HepG2 (cell line): ENCODE measurements around the gene COA7. TPM values are rescaled to one million over a fixed set of nuclear protein-coding genes. Genes with fewer than 3 reads are reported as not detected.

Experiments used
- ATAC-seq: fragments of 200-7000 bp; cut with Tn5 transposase; 3 replicates; pipeline ENCODE4 v1.9.1; 2020; ENCODE audit warnings: mild to moderate bottlenecking, moderate library complexity
- BruUV-seq: library from RNA; stranded (reverse); fragments of 400-500 nt; replicated peaks from 2 replicates; lab custom pipeline; 2021; lab: Mats Ljungman, UMichigan
- CTCF ChIA-PET: fragments of 300-600 bp; formaldehyde crosslinking; extraction: SDS; loops from one replicate; lab custom pipeline; 2021; ENCODE audit warnings: low total read pairs, inconsistent platforms, low intra/inter-chr PET ratio; lab: Yijun Ruan, JAX
- POLR2A ChIA-PET: fragments of 350-600 bp; sonication (Branson Sonifier 250); formaldehyde crosslinking; loops from one replicate; lab custom pipeline; 2020; ENCODE audit warnings: antibody characterized with exemption, inconsistent platforms; lab: Yijun Ruan, JAX
- DNase-seq: peaks from one replicate; pipeline ENCODE4 v3.0.0-alpha.2; 2015; ENCODE audit warnings: low spot score
- FAIRE-seq: peaks from 3 replicates; lab custom pipeline; 2011; peaks lifted over from hg19 to GRCh38; lab: Jason Lieb, UNC
- H2AFZ ChIP-seq: one replicate; pipeline ENCODE4 v1.6.1; 2011; ENCODE audit warnings: low read length, inconsistent platforms
- H3K27ac ChIP-seq: fragments of 300-600 bp; 3 replicates; pipeline ENCODE4 v1.8.0; 2011; ENCODE audit warnings: mixed run types, mild to moderate bottlenecking, mixed read lengths, low read length, inconsistent platforms; ENCODE audit not compliant: insufficient read depth; ENCODE audit errors: extremely low read length
- H3K27me3 ChIP-seq, 2 experiments: fragments of 200-600 bp in 1 of 2; 2 replicates in 1 of 2; 3 replicates in 1 of 2; pipeline versions ENCODE4 v1.6.0 to v1.8.0; 2011; ENCODE audit warnings: low read length in 2 of 2, mild to moderate bottlenecking in 2 of 2, moderate library complexity in 2 of 2, inconsistent platforms in 1 of 2; ENCODE audit not compliant: insufficient read depth in 2 of 2, control insufficient read depth in 1 of 2
- H3K36me3 ChIP-seq, 2 experiments: fragments of 200-600 bp in 1 of 2; replicated peaks in 1 of 2; 2 replicates in 1 of 2; 3 replicates in 1 of 2; pipeline versions ENCODE4 v1.5.1 to v1.8.0; 2011; ENCODE audit warnings: low read length in 2 of 2, inconsistent platforms in 1 of 2; ENCODE audit not compliant: insufficient read depth in 2 of 2, control insufficient read depth in 1 of 2
- H3K4me1 ChIP-seq: 2 replicates; pipeline ENCODE4 v1.5.1; 2012; ENCODE audit warnings: low read length, inconsistent platforms; ENCODE audit not compliant: insufficient read depth
- H3K4me2 ChIP-seq: 2 replicates; pipeline ENCODE4 v1.6.0; 2011; ENCODE audit warnings: low read depth, low read length, inconsistent platforms
- H3K4me3 ChIP-seq, 3 experiments: fragments of 200-600 bp in 1 of 3; sonication (generic), shearing (Covaris generic) in 1 of 3; replicated peaks in 1 of 3; 2 replicates each; pipeline ENCODE4 v1.5.1; 2011 to 2016; ENCODE audit warnings: low read length in 3 of 3, inconsistent platforms in 2 of 3, low read depth in 2 of 3, mild to moderate bottlenecking in 2 of 3, control low read depth in 1 of 3, mixed read lengths in 1 of 3; ENCODE audit not compliant: insufficient read depth in 1 of 3
- H3K79me2 ChIP-seq: one replicate; pipeline ENCODE4 v1.6.1; 2011; ENCODE audit warnings: low read length, inconsistent platforms; ENCODE audit not compliant: insufficient read depth
- H3K9ac ChIP-seq: 2 replicates; pipeline ENCODE4 v1.6.0; 2011; ENCODE audit warnings: mild to moderate bottlenecking, low read depth, low read length, inconsistent platforms; ENCODE audit not compliant: insufficient read depth
- H3K9me3 ChIP-seq: 2 replicates; pipeline ENCODE4 v1.5.1; 2012; ENCODE audit warnings: mild to moderate bottlenecking, low read length
- H4K20me1 ChIP-seq: 2 replicates; pipeline ENCODE4 v1.6.0; 2011; ENCODE audit warnings: inconsistent platforms, mild to moderate bottlenecking, low read length, moderate library complexity; ENCODE audit not compliant: insufficient read depth
- ATRX ChIP-seq: sonication (generic); formaldehyde crosslinking; IDR thresholded peaks from 2 replicates; pipeline ENCODE4 v1.4.0; 2020; ENCODE audit warnings: missing genetic modification reagents, borderline replicate concordance
- HIVEP1 ChIP-seq: sonication (generic); formaldehyde crosslinking; IDR thresholded peaks from 2 replicates; pipeline ENCODE4 v1.4.0; 2020; ENCODE audit warnings: mild to moderate bottlenecking, missing genetic modification reagents
- IKZF1 ChIP-seq: fragments of 450-650 bp; IDR thresholded peaks from 2 replicates; pipeline ENCODE4 v1.7.1; 2016
- JUN ChIP-seq: sonication (generic); formaldehyde crosslinking; IDR thresholded peaks from 2 replicates; pipeline ENCODE4 v1.4.0; 2020; ENCODE audit warnings: mild to moderate bottlenecking, missing genetic modification reagents
- KLF15 ChIP-seq: sonication (generic); formaldehyde crosslinking; IDR thresholded peaks from 2 replicates; pipeline ENCODE4 v1.8.1; 2023; ENCODE audit warnings: borderline replicate concordance, mild to moderate bottlenecking, inconsistent platforms, missing genetic modification reagents, mixed read lengths
- MIER3 ChIP-seq: IDR thresholded peaks from 2 replicates; pipeline ENCODE4 v1.6.1; 2016; ENCODE audit warnings: missing compliant biosample characterization, borderline replicate concordance
- NFIC ChIP-seq: IDR thresholded peaks from 2 replicates; pipeline ENCODE4 v1.6.1; 2012; ENCODE audit warnings: mild to moderate bottlenecking, low read length, inconsistent platforms
- RELA ChIP-seq: sonication (generic); formaldehyde crosslinking; IDR thresholded peaks from 2 replicates; pipeline ENCODE4 v1.4.0; 2020; ENCODE audit warnings: missing genetic modification reagents
- YY1 ChIP-seq: IDR thresholded peaks from 2 replicates; pipeline ENCODE4 v1.6.1; 2011; ENCODE audit warnings: low read length, low read depth, moderate library complexity, mild to moderate bottlenecking; ENCODE audit not compliant: insufficient read depth, insufficient replicate concordance
- ZBTB8A ChIP-seq: sonication (generic); formaldehyde crosslinking; IDR thresholded peaks from 2 replicates; pipeline ENCODE4 v1.4.0; 2020; ENCODE audit warnings: mild to moderate bottlenecking, low read depth, missing genetic modification reagents, borderline replicate concordance
- ZEB1 ChIP-seq: IDR thresholded peaks from 2 replicates; pipeline ENCODE4 v1.6.1; 2012; ENCODE audit warnings: mild to moderate bottlenecking, low read depth, inconsistent platforms; ENCODE audit not compliant: insufficient replicate concordance
- ZNF101 ChIP-seq: sonication (generic); formaldehyde crosslinking; IDR thresholded peaks from 2 replicates; pipeline ENCODE4 v1.4.0; 2020; ENCODE audit warnings: mild to moderate bottlenecking, low read depth, missing genetic modification reagents, borderline replicate concordance
- ZNF263 ChIP-seq: sonication (generic); formaldehyde crosslinking; IDR thresholded peaks from 2 replicates; pipeline ENCODE4 v1.4.0; 2020; ENCODE audit warnings: missing genetic modification reagents
- WGBS: methylation state at CpG from one replicate; pipeline ENCODE4 v1.1.6; 2017; ENCODE audit warnings: low lambda C conversion rate; 5-methylcytosine and 5-hydroxymethylcytosine counted together
- in situ Hi-C: cut with HindIII; loops from 2 replicates; pipeline ENCODE4 v1.10.0; 2017; ENCODE audit warnings: low pct_unique_long_range_greater_than_20kb; ENCODE audit not compliant: extremely low pct_ligation_motif_present
- intact Hi-C: fragments of 100-400 bp; cut with micrococcal nuclease; formaldehyde crosslinking; loops from one replicate; pipeline ENCODE4 v1.10.0; 2022; ENCODE audit not compliant: unreplicated experiment
- polyA plus RNA-seq, 8 experiments: library from polyadenylated mRNA; depleted of rRNA in 3 of 8; stranded (reverse) in 7 of 8; unstranded in 1 of 8; fragments of >200 nt; fragmentation: Illumina TruSeq in 4 of 8; extraction: Trizol in 4 of 8; gene quantifications; 2 replicates each; pipeline versions ENCODE4 v1.2.1 to v1.2.3, GENCODE V29; 2011 to 2016; ENCODE audit warnings: low read depth in 4 of 8, missing spikeins in 1 of 8, mixed read lengths in 1 of 8; ENCODE audit not compliant: insufficient read depth in 1 of 8
- total RNA-seq, 5 experiments: library from RNA; depleted of rRNA; stranded (reverse); fragments of >200 nt; fragmentation: Illumina TruSeq; extraction: Trizol; gene quantifications; 2 replicates each; pipeline ENCODE4 v1.2.3, GENCODE V29; 2016; ENCODE audit warnings: low read depth in 1 of 5
- TF ChIP-seq, protein P1 (sequence below): sonication (generic); formaldehyde crosslinking; IDR thresholded peaks from 2 replicates; pipeline ENCODE4 v1.5.0; 2020; ENCODE audit warnings: missing genetic modification reagents

COA7 gene
- total and polyA plus RNA-seq, 2 of the 13 experiments (the other 11 are each of a cell fraction or from before 2014, with no cell fraction given), result 12.3 to 30.4 TPM

GRCh38 chr1:52672946-52673345, 25.2 kb downstream of the COA7 start (continued):
- TF ChIP-seq YY1, result no peak
- TF ChIP-seq, all 625 proteins: peak for 0

GRCh38 chr1:52670604-52671003, 27.5 kb downstream of the COA7 start:
- Histone ChIP-seq H2AFZ (no peak overlapping the region), H3K4me1 (peaks cover 12% of the 10 kb centered on the region), H3K9me3 (no peaks in the 10 kb centered on the region), H3K4me3 (no peak overlapping the region), H3K27me3 (peaks cover 0 to 2% of the 10 kb centered on the region in 2 experiments; a peak in 2 of 5 replicates), H3K36me3 (no peaks in the 10 kb centered on the region), H3K27ac (no peak overlapping the region), H4K20me1 (no peaks in the 10 kb centered on the region), H3K4me2 (no peak overlapping the region), H3K79me2 (no peaks in the 10 kb centered on the region), H3K9ac (no peak overlapping the region)
- TF ChIP-seq ZEB1, result no peak
- TF ChIP-seq KLF15 (CRISPR knock-in tag), result no peak
- TF ChIP-seq ZNF263, result no peak
- no peak for TF ChIP-seq ZBTB8A
- TF ChIP-seq JUN (CRISPR knock-in tag), result no peak
- TF ChIP-seq, protein P1, sequence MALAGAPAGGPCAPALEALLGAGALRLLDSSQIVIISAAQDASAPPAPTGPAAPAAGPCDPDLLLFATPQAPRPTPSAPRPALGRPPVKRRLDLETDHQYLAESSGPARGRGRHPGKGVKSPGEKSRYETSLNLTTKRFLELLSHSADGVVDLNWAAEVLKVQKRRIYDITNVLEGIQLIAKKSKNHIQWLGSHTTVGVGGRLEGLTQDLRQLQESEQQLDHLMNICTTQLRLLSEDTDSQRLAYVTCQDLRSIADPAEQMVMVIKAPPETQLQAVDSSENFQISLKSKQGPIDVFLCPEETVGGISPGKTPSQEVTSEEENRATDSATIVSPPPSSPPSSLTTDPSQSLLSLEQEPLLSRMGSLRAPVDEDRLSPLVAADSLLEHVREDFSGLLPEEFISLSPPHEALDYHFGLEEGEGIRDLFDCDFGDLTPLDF, result no peak
- no peak for TF ChIP-seq ATRX (CRISPR knock-in tag)
- no peak for TF ChIP-seq IKZF1
- no peak for TF ChIP-seq ZNF101 (CRISPR knock-in tag)
- TF ChIP-seq HIVEP1, result no peak
- TF ChIP-seq NFIC, result no peak
- no peak for TF ChIP-seq RELA (CRISPR knock-in tag)
- TF ChIP-seq MIER3 (CRISPR knock-in tag), result no peak
- no TSS peak for BruUV-seq
- in situ Hi-C loops, result no loop called here
- ChIA-PET CTCF (no interaction called here), POLR2A (no interaction called here)
- WGBS, result 50% methylated on average over 2 of the region's 2 CpGs
- ATAC-seq, result no peak
- DNase-seq, result no peak
- intact Hi-C loops, result no loop called here
- no peak for FAIRE-seq
